Trophoblast cell (in vitro differentiated cells and primary cell): ENCODE results near the gene PRKN.

Experiments
- DNase-seq, 2 donors: peaks; one replicate each; pipeline ENCODE4 v3.0.0-alpha.2; 2016
- H2AFZ ChIP-seq: 2 replicates; pipeline ENCODE4 v1.6.1; 2013; ENCODE audit warnings: low read length, moderate library complexity, mild to moderate bottlenecking; ENCODE audit not compliant: insufficient read depth, poor library complexity
- H2AK5ac ChIP-seq: 2 replicates; pipeline ENCODE4 v1.6.1; 2013; ENCODE audit warnings: mild to moderate bottlenecking, low read length
- H2BK120ac ChIP-seq: 2 replicates; pipeline ENCODE4 v1.6.1; 2013; ENCODE audit warnings: low read length, mild to moderate bottlenecking, moderate library complexity; ENCODE audit not compliant: insufficient read depth, poor library complexity
- H2BK12ac ChIP-seq: 2 replicates; pipeline ENCODE4 v1.6.1; 2013; ENCODE audit warnings: mild to moderate bottlenecking, low read length, moderate library complexity
- H2BK5ac ChIP-seq: 2 replicates; pipeline ENCODE4 v1.6.1; 2013; ENCODE audit warnings: low read length, low read depth, moderate library complexity, mild to moderate bottlenecking; ENCODE audit not compliant: poor library complexity
- H3K14ac ChIP-seq: 2 replicates; pipeline ENCODE4 v1.6.1; 2013; ENCODE audit warnings: mild to moderate bottlenecking, low read length
- H3K18ac ChIP-seq: 2 replicates; pipeline ENCODE4 v1.6.1; 2013; ENCODE audit warnings: mild to moderate bottlenecking, low read length
- H3K23ac ChIP-seq: 2 replicates; pipeline ENCODE4 v1.6.1; 2013; ENCODE audit warnings: low read length
- H3K27ac ChIP-seq: 2 replicates; pipeline ENCODE4 v1.5.1; 2013; ENCODE audit warnings: low read depth, mild to moderate bottlenecking, inconsistent platforms, low read length, moderate library complexity
- H3K27me3 ChIP-seq: 2 replicates; pipeline ENCODE4 v1.6.1; 2013; ENCODE audit warnings: inconsistent platforms, mild to moderate bottlenecking, low read length, moderate library complexity; ENCODE audit not compliant: insufficient read depth
- H3K36me3 ChIP-seq, 2 experiments: 1 replicate in 1 of 2; 2 replicates in 1 of 2; pipeline ENCODE4 v1.6.1; 2013; ENCODE audit warnings: low read length in 2 of 2, mild to moderate bottlenecking in 2 of 2, moderate library complexity in 1 of 2; ENCODE audit not compliant: insufficient read depth in 2 of 2, control insufficient read depth in 1 of 2
- H3K4ac ChIP-seq: 2 replicates; pipeline ENCODE4 v1.6.1; 2013; ENCODE audit warnings: low read depth, mild to moderate bottlenecking, low read length, moderate library complexity
- H3K4me1 ChIP-seq, 2 experiments: 1 replicate in 1 of 2; 2 replicates in 1 of 2; pipeline ENCODE4 v1.6.1; 2013; ENCODE audit warnings: low read length in 2 of 2, mild to moderate bottlenecking in 2 of 2, moderate library complexity in 1 of 2; ENCODE audit not compliant: insufficient read depth in 2 of 2, control insufficient read depth in 1 of 2
- H3K4me2 ChIP-seq: 2 replicates; pipeline ENCODE4 v1.6.1; 2013; ENCODE audit warnings: inconsistent platforms, mild to moderate bottlenecking, low read length, moderate library complexity
- H3K4me3 ChIP-seq: 2 replicates; pipeline ENCODE4 v1.5.1; 2013; ENCODE audit warnings: mild to moderate bottlenecking, low read depth, low read length, inconsistent platforms
- H3K79me1 ChIP-seq: one replicate; pipeline ENCODE4 v1.6.1; 2013; ENCODE audit warnings: low read length
- H3K79me2 ChIP-seq: 2 replicates; pipeline ENCODE4 v1.6.1; 2013; ENCODE audit warnings: low read length, mild to moderate bottlenecking; ENCODE audit not compliant: control insufficient read depth, insufficient read depth, poor library complexity
- H3K9ac ChIP-seq: 2 replicates; pipeline ENCODE4 v1.6.1; 2013; ENCODE audit warnings: mild to moderate bottlenecking, low read length
- H3K9me3 ChIP-seq: 2 replicates; pipeline ENCODE4 v1.6.1; 2013; ENCODE audit warnings: low read depth, mild to moderate bottlenecking, control low read depth, inconsistent platforms, low read length; ENCODE audit not compliant: insufficient read depth
- H4K12ac ChIP-seq: 2 replicates; pipeline ENCODE4 v1.6.1; 2013; ENCODE audit warnings: low read depth, mild to moderate bottlenecking, low read length, moderate library complexity
- H4K8ac ChIP-seq: 2 replicates; pipeline ENCODE4 v1.6.1; 2013; ENCODE audit warnings: low read depth, mild to moderate bottlenecking, low read length, moderate library complexity
- H4K91ac ChIP-seq: one replicate; pipeline ENCODE4 v1.6.1; 2013; ENCODE audit warnings: low read depth, mild to moderate bottlenecking, low read length, moderate library complexity
- WGBS: extraction: QIAGEN DNeasy Blood & Tissue Kit; methylation state at CpG from one replicate; pipeline ENCODE4 v1.1.7; 2013; ENCODE audit warnings: missing lambda C conversion rate; ENCODE audit not compliant: insufficient read length, insufficient coverage; ENCODE audit errors: extremely low coverage; 5-methylcytosine and 5-hydroxymethylcytosine counted together

Gene PRKN

DNA sequence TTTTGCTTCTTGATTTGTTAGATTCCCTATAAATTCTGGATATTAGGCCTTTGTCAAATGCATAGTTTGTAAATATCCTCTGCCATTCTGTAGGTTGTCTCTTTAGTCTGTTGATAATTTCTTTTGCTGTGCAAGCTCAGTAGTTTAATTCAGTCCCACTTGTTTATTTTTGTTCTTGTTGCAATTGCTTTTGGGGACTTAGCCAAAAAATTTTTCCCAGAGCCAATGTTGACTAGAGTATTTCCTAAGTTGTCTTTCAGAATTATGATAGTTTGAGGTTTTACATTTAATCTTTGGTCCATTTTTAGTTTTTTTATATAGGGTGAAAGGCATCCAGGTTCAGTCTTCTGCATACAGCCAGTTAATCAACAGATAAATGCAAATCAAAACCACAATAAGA lies 96.0 kb downstream of the PRKN start:
- no peaks in the 10 kb centered on the region for H3K27me3 ChIP-seq
- no peaks in the 10 kb centered on the region for H3K79me2 ChIP-seq
- H3K9ac ChIP-seq, result no peak overlapping the region
- H2BK120ac ChIP-seq, result no peak overlapping the region
- H2AFZ ChIP-seq, result no peak overlapping the region
- no peak for DNase-seq
- H3K18ac ChIP-seq, result no peak overlapping the region
- no peak overlapping the region for H4K8ac ChIP-seq
- no peaks in the 10 kb centered on the region for H3K4me1 ChIP-seq
- no peak overlapping the region for H3K23ac ChIP-seq
- no peak overlapping the region for H2AK5ac ChIP-seq
- H2BK12ac ChIP-seq, result no peak overlapping the region
- H3K4me2 ChIP-seq, result no peak overlapping the region
- H3K79me1 ChIP-seq, result no peaks in the 10 kb centered on the region
- no peaks in the 10 kb centered on the region for H3K9me3 ChIP-seq
- no peak overlapping the region for H3K27ac ChIP-seq
- H3K4ac ChIP-seq, result no peak overlapping the region
- H3K14ac ChIP-seq, result no peak overlapping the region
- H3K4me3 ChIP-seq, result no peak overlapping the region
- no peak overlapping the region for H4K91ac ChIP-seq
- H4K12ac ChIP-seq, result no peak overlapping the region
- no peak overlapping the region for H2BK5ac ChIP-seq
- no peaks in the 10 kb centered on the region for H3K36me3 ChIP-seq

DNA sequence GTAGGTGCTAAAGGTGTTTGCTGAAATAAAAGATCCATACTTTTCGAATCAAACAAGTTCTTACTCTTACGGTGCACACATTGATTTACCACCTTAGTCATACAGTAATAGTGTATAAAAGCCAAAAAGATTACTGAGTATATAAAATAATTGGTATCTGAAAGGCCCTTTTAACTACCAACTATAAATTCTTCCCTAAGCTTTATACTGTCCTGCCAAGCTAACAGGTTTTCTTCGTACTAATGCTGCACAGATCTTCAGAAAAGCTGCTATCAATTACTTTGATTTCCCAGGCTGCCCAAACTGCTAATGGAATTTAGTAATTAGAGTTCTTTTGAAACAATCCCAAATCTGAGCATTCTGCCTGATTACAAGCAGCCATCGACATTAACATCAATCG lies 97.5 kb downstream of the PRKN start:
- Histone ChIP-seq H2AK5ac (no peak overlapping the region), H3K27ac (no peak overlapping the region), H3K9ac (no peak overlapping the region), H3K23ac (no peak overlapping the region), H2BK120ac (no peak overlapping the region), H3K4ac (no peak overlapping the region), H3K79me2 (no peaks in the 10 kb centered on the region), H3K79me1 (no peaks in the 10 kb centered on the region), H4K12ac (no peak overlapping the region), H2BK5ac (no peak overlapping the region), H3K14ac (no peak overlapping the region), H4K8ac (no peak overlapping the region), H2AFZ (no peak overlapping the region), H3K9me3 (no peaks in the 10 kb centered on the region), H2BK12ac (no peak overlapping the region), H3K4me3 (no peak overlapping the region), H3K18ac (no peak overlapping the region), H3K4me2 (no peak overlapping the region), H3K27me3 (no peaks in the 10 kb centered on the region), H4K91ac (no peak overlapping the region), H3K36me3 (no peaks in the 10 kb centered on the region), H3K4me1 (no peaks in the 10 kb centered on the region)
- WGBS, result no CpG with 5 or more reads among the region's 5 CpGs
- DNase-seq, result no peak

DNA sequence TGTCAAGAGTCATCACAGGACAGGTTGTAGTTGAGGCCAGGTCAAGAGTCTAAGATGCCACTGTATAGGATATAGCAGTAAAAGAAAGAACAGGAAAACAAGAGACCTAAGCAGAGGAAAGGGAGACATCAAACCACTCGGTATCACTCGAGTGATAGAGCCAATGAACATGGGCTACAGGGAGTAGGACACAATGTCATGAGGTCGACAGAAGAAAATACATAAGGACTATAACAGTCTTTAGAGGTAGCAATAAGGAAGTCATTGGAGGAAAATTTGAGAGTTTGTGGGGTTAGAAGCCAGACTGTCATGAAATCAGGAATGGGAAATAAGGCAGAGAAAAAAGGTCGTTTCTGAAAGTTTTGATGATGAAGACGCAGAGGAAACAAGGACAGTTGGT lies 99.7 kb downstream of the PRKN start:
- no peak overlapping the region for H4K12ac ChIP-seq
- no peak overlapping the region for H3K9ac ChIP-seq
- H3K79me2 ChIP-seq, result no peaks in the 10 kb centered on the region
- whole genome bisulfite sequencing, result 100% methylated on average over 1 of the region's 5 CpGs
- no peak overlapping the region for H3K27ac ChIP-seq
- no peak for DNase-seq
- no peak overlapping the region for H2BK5ac ChIP-seq
- H3K9me3 ChIP-seq, result no peaks in the 10 kb centered on the region
- no peaks in the 10 kb centered on the region for H3K4me1 ChIP-seq
- H2AFZ ChIP-seq, result no peak overlapping the region
- H3K4me2 ChIP-seq, result no peak overlapping the region
- H3K18ac ChIP-seq, result no peak overlapping the region
- H3K36me3 ChIP-seq, result no peaks in the 10 kb centered on the region
- no peak overlapping the region for H3K4me3 ChIP-seq
- no peaks in the 10 kb centered on the region for H3K79me1 ChIP-seq
- no peaks in the 10 kb centered on the region for H3K27me3 ChIP-seq
- no peak overlapping the region for H2BK120ac ChIP-seq
- no peak overlapping the region for H4K8ac ChIP-seq
- no peak overlapping the region for H2AK5ac ChIP-seq
- no peak overlapping the region for H3K4ac ChIP-seq
- H4K91ac ChIP-seq, result no peak overlapping the region
- no peak overlapping the region for H3K23ac ChIP-seq
- no peak overlapping the region for H2BK12ac ChIP-seq
- no peak overlapping the region for H3K14ac ChIP-seq

DNA sequence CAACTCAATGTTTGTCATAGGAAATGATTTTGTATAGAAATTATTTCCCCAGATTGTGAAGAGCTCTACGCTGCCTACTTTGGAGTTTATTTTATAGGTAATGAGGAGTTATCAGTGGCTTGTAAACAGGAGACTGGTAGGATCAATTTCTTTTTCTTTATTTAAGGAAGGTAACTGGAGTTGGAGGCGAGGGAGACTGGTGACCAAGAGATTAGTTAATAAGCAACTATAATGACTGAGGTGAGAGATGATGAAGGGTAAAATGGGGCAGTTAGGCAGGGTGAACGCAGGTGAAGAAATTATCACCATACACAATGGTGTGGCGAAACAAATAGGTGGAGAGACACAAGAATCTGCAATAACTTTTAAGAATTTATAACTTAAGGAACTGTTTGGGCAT lies 100.2 kb downstream of the PRKN start:
- no peaks in the 10 kb centered on the region for H3K9me3 ChIP-seq
- no peak overlapping the region for H3K4me2 ChIP-seq
- H2AFZ ChIP-seq, result no peak overlapping the region
- no peak overlapping the region for H4K8ac ChIP-seq
- H2BK120ac ChIP-seq, result no peak overlapping the region
- no peaks in the 10 kb centered on the region for H3K27me3 ChIP-seq
- no peak overlapping the region for H4K91ac ChIP-seq
- H4K12ac ChIP-seq, result no peak overlapping the region
- H2BK5ac ChIP-seq, result no peak overlapping the region
- no peak overlapping the region for H3K23ac ChIP-seq
- no peak overlapping the region for H3K9ac ChIP-seq
- no peak overlapping the region for H3K4ac ChIP-seq
- no peaks in the 10 kb centered on the region for H3K79me2 ChIP-seq
- no peak overlapping the region for H3K14ac ChIP-seq
- no peak overlapping the region for H3K18ac ChIP-seq
- no peaks in the 10 kb centered on the region for H3K36me3 ChIP-seq
- no peak overlapping the region for H2BK12ac ChIP-seq
- H3K4me1 ChIP-seq, result no peaks in the 10 kb centered on the region
- H3K79me1 ChIP-seq, result no peaks in the 10 kb centered on the region
- no peak overlapping the region for H2AK5ac ChIP-seq
- H3K4me3 ChIP-seq, result no peak overlapping the region
- H3K27ac ChIP-seq, result no peak overlapping the region
- no peak for DNase-seq
- no CpG with 5 or more reads among the region's 4 CpGs for WGBS

DNA sequence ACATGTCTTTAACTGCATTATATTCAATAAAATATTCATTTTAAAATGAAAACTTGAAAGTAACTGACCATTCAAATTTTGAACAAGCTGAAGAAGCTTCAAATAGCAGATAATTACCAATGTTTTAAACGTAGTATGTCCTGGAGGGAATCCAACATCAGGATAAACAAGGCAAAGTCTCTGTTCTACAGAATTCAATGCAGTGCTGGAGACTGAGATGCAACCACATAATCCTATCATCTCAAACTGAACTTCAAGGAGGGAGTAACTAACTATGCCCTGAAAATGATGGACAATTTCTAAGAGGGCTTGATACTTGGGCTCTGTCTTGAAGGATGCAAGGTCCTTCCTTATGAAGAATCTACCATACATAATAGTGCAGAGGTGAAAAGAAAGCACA lies 100.7 kb downstream of the PRKN start:
- Histone ChIP-seq H2AFZ (no peak overlapping the region), H3K14ac (no peak overlapping the region), H4K8ac (no peak overlapping the region), H3K4me1 (no peaks in the 10 kb centered on the region), H3K4ac (no peak overlapping the region), H3K79me2 (no peaks in the 10 kb centered on the region), H3K79me1 (no peaks in the 10 kb centered on the region), H2BK5ac (no peak overlapping the region), H4K91ac (no peak overlapping the region), H3K27me3 (no peaks in the 10 kb centered on the region), H3K36me3 (no peaks in the 10 kb centered on the region), H3K4me3 (no peak overlapping the region), H3K27ac (no peak overlapping the region), H2BK120ac (no peak overlapping the region), H4K12ac (no peak overlapping the region), H3K9me3 (no peaks in the 10 kb centered on the region), H3K18ac (no peak overlapping the region), H3K4me2 (no peak overlapping the region), H2BK12ac (no peak overlapping the region), H3K9ac (no peak overlapping the region), H2AK5ac (no peak overlapping the region), H3K23ac (no peak overlapping the region)
- DNase-seq, result no peak
- WGBS, result no CpG with 5 or more reads among the region's 1 CpG
